Inflammatory macrophage (primary cell): ENCODE measurements around the gene TEX13A.
"Not testable (repeated sequence)": the region's sequence is repeated elsewhere in the genome, so short reads cannot be mapped to it uniquely, and the experiment has no call there.

Experiments used
- DNase-seq, 2 donors: peaks; one replicate each; pipeline ENCODE4 v3.0.0-alpha.2; 2020 to 2022
- total RNA-seq, 18 experiments: gene quantifications; one replicate each; lab custom pipeline; 2026; ENCODE audit warnings: mixed read lengths in 6 of 18, inconsistent platforms in 2 of 18; lab: John Stamatoyannopoulos, UW

The TEX13A gene
- total RNA-seq: 0 to 0.03 (median 0) reads per million in 18 experiments

GRCh38 chrX:105220636-105221035, at the start of gene TEX13A:
Gene TEX13A (minus strand): TSS chrX:105220694. CDS start chrX:105220397, 297 bp downstream.
- no peak for DNase-seq

DNA sequence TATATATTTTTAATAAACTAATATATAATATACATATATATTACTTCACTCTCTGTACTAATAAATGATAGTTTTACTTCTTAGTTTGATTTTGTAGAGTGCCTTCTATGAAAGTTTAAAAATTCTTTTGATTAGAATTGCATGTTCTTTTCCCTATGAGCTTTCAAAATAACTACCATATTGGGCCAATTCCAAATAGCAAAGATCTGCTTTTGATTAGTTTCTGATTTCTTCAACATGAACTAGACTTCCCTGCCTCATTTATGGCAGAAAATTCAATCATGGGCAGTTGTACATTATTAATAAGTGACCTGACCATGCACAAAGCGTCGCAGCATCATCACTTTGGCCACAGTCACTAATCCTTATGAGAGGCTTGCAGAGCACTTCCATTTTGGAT, 48.9 kb upstream of the TEX13A start:
- no peak for DNase-seq

DNA sequence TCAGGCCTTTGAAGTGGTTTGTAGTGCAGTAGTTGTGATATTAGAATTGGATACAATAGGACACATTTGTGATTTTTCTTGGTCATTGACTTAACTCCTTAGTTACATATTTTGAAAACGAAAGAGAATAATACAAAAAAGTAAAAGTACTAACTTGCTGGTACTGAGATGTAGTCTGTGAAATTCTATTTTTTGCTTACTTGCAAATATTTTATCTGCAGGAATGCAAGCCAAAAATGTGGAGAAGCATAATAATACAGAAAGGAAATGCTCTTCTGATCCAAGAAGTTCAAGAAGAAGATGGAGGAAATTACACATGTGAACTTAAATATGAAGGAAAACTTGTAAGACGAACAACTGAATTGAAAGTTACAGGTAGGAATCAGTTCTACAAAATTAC, 46.7 kb upstream of the TEX13A start:
- no peak for DNase-seq

DNA sequence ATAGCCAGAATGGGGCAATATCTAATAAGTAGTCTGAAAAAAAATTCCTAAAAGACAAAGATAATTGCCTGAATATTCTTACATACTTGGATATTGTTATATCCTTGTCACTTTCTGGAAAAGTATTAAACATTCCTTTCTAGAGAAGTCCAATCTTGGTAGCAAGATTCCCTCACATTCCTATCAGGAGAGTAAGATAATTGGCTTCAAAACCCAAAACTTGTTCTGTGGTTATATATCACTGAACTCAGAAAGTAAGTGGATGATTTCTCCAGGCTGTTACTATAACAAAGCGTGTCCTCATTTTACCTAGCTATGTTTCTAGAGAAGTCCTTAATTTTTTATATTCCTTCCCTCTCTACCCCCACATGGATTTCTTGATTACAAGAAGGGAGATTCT, 46.0 kb upstream of the TEX13A start:
- no peak for DNase-seq

- DNase-seq: no peak
Observed at GRCh38 chrX:105265093-105265492, 44.6 kb upstream of the TEX13A start.

DNA sequence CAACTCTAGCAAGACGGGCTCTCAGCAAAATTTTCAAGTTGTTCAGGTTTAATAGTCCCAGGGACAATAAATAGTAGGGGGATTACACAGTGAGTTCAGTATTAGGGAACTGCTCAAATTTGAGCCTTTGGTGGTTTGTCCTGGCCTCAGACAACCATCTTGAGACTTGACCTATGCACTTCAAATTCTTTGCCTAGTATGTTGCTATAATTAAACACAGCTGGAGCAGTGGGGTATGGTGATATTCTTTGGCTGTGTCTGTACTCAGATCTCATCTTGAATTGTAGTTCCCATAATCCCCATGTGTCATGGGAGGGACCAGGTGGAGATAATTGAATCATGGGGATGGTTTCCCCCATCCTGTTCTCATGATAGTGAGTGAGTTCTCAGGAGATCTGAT, 43.3 kb upstream of the TEX13A start:
- DNase-seq: no peak

DNA sequence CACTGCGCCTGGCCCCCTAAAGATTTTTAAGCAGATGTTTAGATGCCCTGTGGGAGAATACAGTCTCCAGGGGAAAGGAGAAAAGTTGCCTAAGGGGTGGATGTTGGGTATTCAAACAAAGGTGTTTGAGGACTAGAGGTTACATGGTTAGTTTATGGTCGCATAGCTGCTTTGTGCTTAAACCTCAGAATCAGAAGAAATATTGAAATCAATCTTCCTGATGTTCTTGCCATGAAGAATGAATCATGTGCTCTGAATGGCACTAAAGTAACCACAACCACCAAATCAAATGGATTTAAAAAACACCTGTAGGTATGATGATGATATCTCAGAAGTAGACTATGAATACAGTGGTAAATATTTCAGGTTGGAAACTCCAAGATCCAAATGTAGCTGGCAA, 42.7 kb upstream of the TEX13A start:
- DNase-seq: no peak

- no peak for DNase-seq
Observed at GRCh38 chrX:105260291-105261043, 40.0 kb upstream of the TEX13A start.

GRCh38 chrX:105241056-105241455, 20.6 kb upstream of the TEX13A start:
- DNase-seq: no peak

DNA sequence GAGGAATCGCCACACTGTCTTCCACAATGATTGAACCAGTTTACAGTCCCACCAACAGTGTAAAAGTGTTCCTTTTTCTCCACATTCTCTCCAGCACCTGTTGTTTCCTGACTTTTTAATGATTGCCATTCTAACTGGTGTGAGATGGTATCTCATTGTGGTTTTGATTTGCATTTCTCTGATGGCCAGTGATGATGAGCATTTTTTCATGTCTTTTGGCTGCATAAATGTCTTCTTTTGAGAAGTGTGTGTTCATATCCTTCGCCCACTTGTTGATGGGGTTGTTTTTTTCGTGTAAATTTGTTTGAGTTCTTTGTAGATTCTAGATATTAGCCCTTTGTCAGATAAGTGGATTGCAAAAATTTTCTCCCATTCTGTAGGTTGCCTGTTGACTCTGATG, 16.9 kb upstream of the TEX13A start:
- DNase-seq: not testable (repeated sequence)

DNA sequence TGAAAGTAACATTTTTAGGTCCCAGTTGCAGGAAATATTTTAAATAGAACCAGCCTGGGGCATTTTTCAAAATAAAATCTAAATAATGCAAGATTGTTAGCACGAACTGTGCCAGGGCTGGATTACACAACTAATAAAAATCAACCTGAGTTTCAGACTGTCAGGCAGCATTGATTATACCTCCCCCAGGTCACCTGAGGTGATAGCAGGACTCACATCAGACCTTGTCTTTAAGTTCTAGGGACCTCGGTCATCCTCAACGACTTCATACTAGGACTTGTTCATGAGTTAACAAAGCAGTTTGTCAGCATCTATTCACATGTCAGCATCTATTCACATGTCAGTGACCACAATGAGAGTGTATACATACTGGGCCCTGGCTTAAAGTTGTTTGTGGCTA, 8.7 kb upstream of the TEX13A start:
- no peak for DNase-seq

GRCh38 chrX:105228602-105229001, 8.1 kb upstream of the TEX13A start:
- no peak for DNase-seq

GRCh38 chrX:105226499-105226898, 6.0 kb upstream of the TEX13A start:
- DNase-seq: no peak

DNA sequence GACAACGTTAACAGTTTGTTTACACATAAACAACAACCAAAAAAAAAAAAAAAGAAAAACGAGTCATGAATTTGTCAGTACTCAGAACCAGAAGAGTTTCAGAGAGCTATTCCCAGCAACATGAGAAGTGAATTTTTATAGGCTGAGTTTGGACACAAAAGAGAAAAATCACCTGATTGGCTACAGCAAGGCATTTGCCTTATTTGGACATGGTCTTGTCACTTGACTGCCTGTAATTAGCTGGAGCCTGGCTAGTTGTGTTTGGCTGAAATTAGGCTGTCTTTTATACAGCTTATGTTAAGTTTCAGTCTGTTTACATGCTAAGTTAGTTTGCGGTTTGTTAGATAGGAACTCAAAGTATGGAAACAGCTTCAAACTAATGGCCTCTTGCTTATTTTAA, 880 bp upstream of the TEX13A start:
- DNase-seq: no peak

DNA sequence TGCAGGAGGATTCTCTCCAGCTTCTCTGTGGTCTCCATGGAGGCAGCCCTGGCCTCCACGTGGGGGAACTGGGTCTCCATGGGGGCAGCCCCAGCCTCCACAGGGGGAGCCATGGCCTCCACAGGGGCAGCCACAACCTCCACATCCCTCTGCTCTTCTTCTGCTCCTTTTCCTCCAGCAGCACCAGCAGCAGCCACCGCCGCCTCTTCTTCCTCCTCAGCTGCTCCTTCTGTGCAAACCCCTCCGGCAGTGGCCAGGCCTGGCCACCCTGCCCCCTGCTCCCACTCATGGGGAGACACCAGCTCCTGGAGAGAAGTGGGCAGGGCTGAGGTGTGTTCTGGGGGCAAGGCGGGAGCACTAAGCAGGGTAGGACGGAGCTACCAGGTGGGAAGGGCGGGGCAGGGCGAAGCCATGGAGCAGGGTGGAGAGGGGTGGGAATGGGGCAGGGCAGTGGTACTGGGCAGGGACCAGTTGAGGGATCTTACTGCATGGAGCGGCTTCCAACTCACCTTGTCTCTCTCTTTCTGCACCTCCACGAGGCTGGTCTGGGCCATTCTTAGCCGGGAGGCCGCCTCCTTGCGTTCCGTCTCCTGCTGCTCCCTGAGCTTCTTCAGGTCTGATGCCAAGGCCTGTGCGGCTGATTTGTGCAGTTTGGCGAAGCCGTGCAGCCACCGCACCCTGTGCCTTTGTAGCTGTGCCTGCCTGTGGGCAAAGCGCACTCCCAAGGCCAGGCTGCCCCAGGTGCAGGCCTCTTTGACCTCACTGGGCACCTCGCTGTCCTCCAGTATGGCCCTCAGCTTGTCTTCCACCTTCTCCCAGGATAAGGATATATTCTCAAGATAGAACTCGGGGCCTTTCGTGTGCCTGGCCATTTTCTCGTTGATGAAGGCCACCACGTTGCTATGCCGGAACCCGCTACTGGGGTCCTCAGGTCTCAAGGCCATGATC, 766 bp downstream of the TEX13A start:
- DNase-seq: no peak

GRCh38 chrX:105211066-105211575, 9.4 kb downstream of the TEX13A start:
- no peak for DNase-seq

DNA sequence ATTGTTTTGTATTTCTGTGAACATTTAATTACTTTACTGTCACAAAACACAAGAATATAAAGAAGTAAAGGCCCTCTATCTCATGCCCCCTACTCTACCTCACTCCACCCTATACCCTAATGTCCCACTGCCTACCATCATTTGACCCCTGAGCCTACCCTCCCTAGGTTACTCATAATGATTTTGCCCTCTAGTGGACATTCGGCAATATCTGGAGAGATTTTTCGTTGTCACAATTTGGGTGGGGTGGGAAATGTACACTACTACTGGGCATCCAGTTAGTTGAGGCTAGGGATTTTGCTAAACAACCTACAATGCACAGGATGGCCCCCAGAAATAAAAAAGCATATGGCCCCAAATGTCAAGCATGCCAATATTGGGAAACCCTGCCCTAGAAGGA, 10.2 kb downstream of the TEX13A start:
- DNase-seq: no peak

- DNase-seq: no peak
Observed at GRCh38 chrX:105209406-105209805, 11.1 kb downstream of the TEX13A start.

DNA sequence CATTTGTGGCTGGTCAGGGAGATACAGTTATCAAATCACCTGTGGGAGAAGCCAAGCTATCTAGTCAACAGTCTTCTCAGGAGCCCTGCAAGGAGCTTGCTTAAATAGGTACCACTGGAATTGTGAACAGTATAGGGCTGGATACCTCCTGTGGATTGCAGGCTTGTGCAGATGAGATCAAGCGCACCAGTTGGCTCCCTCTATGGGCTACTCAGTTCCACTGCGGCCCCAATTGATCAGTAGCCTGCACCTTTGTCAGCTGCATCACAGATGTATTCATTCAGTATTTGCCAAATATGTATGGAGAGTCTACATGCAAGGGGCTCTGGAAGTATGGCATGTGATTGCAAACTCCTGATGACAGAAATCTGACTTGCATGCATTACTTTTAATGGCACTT, 28.6 kb downstream of the TEX13A start:
- DNase-seq: no peak

GRCh38 chrX:105190252-105190853, 30.1 kb downstream of the TEX13A start:
- DNase-seq: peak in 1 of 2 donors; percentile 6

GRCh38 chrX:105189093-105189492, 31.4 kb downstream of the TEX13A start:
- no peak for DNase-seq

GRCh38 chrX:105179644-105180043, 40.9 kb downstream of the TEX13A start:
- DNase-seq: no peak

- no peak for DNase-seq
Observed at GRCh38 chrX:105173071-105173470, 47.4 kb downstream of the TEX13A start.
